NCI-H2171 (cell line): ENCODE results near the gene ERFL.

Experiments
- DNase-seq: peaks from one replicate; lab custom pipeline; 2025; lab: John Stamatoyannopoulos, UW

Gene ERFL

DNA sequence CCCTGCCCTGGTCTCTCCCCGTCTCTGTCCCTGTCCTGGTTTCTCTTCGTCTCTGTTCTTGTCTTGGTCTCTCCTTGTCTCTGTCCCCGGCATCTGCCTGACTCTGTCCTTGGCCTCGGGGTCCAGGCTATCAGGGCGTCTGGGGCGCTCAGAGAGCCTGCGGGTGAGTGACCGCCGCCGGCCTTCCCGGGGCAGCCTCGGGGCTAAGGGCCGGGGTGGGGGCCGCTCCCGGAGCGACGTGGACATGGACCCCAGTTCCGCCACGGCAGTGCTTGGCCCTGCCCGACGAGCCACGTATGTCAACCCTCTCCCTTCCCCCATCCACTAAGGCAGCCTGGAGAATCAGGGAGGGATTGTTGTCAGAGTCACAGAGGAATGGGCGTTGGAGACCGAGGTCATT is 30.4 kb downstream of the ERFL start:
- no peak for DNase-seq

- no peak for DNase-seq
Measured at GRCh38 chr19:41897181-41897580, 31.1 kb downstream of the ERFL start.

DNA sequence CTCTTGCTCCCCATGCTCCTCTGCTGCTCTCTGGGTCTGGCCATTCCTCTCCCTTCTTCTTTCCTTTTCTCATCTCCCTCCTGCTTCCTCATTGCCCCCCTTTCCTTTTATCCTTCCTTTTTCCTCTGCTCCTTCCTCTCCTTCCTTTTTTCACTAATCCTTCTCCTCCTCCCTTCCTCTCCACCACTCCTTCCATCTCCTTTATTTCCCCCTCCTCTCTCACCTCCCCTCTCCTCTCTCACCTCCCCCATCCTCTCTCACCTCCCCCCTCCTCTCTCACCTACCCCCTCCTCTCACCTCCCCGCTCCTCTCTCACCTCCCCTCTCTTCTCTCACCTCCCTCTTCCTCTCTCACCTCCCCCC is 31.7 kb downstream of the ERFL start:
- no peak for DNase-seq

DNA sequence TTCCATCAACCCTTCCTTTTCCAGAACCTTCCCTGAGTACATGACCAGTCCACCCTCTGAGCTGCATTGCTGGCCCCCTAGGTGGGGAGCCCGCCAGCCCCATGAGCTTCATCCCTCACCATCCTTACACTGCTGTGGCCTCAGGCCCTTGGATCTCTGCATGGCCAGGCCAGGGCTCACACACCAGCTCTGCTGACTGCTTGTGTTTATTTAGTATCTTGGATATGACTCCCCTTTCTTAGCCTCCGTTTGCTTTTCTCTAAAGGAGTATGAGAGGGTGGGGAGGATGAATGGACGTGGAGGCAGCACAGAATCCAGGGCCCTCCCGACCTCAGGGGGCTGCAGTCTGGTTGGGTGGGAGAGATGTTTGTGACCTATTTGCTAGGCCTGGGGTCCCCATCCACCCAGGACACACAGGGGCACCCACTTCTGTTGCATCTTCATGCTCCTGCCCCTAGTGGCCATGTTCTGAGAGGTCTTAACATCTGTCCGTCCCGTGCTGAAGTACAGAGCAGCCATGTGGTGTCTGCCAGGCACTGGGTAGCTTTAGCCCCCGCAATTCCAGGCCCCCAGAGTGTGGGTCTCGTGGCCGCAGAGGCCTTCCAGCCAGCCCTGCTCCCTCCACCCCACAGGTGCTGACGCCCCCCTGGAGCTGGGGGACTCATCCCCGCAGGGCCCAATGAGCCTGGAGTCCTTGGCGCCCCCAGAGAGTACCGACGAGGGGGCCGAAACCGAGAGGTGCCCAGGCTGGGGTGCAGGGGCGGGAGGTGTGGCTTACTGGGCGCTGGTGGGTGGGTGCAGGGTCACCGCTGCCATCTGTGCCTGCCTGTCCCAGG is 32.3 kb downstream of the ERFL start:
- DNase-seq, result no peak

DNA sequence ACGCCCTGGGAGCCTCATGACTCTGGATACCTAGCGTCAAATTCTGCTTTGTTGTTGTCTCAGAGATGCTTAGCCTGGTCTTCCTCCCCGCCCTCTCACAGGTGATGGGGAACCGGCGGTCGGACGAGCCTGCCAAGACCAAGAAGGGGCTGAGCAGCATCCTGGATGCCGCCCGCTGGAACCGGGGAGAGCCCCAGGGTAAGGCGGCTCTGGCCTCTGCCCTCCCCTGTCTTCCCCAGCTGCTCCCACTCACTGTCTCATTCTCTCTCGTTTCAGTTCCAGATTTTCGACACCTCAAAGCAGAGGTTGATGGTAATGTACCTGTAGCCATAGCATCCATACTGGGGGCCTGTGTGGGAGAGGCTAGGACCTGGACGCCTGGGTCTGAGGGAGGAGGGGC is 33.9 kb downstream of the ERFL start:
- DNase-seq, result no peak

DNA sequence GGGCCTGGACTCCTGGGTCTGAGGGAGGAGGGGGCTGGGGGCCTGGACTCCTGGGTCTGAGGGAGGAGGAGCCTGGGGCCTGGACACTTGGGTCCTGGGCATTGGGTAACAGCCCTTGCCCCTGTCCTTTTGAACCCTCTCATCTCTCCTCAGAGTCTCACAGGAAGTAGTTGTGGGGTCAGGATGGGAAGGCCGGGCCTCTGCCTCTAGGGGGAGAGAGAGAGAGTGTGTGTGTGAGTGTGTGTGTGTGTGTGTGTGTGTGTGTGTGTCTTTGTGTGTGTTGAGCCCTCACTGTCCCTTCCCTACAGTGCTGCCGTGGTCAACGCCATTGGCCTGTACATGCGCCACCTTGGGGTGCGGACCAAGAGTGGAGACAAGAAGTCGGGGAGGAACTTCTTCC is 34.4 kb downstream of the ERFL start:
- no peak for DNase-seq

GRCh38 chr19:41892173-41892902 is 35.9 kb downstream of the ERFL start:
- no peak for DNase-seq

DNA sequence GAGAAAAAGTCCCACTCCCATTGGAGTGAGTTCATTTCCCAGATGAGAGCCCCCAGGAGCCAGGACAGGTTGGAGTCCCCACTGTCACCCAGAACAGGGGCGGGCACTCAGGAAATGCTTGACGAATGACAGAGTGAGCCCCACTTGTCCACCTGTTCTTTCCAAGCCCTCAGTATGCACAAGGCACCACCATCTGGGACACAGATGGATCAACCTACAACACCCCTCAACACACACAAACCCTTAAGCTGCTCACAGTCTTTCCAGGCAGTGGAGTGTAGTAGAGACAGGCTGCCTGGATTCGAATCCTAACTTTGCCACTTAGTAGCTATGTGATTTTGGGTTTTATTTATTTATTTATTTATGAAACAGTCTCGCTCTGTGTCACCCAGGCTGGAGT is 37.3 kb downstream of the ERFL start:
- no peak for DNase-seq

- DNase-seq, result no peak
Measured at GRCh38 chr19:41889896-41890295, 38.4 kb downstream of the ERFL start.

- DNase-seq, result no peak
Measured at GRCh38 chr19:41888926-41889325, 39.3 kb downstream of the ERFL start.

GRCh38 chr19:41887711-41888382 is 40.4 kb downstream of the ERFL start:
- no peak for DNase-seq

DNA sequence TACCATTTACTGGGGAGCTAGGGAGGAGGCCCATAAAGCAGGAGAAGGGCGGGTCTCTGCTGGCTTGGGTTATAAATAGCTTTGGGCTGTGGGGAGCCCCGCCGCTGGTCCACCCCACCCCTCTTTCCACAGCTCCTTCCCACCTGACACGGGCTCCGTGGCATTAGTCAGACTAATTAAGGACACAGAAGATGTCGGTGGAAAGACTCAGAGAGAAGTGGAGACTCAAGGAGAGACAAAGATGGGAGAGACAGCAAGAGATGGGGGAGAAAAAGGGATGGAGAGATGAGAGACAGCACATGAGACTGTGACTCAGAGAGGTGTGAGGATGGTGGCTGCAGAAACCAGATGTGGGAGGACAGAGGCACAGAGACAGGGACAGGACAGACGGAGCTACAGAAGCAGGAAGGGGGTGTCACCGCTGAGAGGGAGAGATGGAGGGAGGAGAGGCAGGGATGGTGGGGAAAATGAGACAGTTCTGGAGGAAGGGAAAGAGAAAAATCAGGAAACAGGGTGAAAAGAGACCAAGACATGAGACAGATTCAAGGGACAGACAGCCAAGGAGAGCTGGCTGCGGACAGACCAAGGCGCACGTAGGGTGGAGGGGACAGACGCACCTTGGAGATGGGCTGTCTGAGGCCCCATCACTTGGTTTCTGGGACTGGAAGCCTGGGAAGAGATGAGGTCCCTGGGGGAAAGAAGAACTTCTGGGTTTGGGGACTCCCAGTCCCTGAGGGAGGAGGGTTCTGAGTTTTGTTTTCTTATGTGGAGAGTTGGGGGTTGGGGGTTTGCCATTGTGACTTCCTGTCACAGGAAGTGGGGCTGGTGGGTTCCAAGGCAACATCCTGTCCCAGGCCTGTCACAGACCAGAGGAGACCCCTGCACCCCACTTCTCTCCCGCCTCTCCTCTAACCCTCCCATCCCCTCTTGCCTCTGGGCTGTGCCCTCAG is 41.2 kb downstream of the ERFL start:
- no peak for DNase-seq

DNA sequence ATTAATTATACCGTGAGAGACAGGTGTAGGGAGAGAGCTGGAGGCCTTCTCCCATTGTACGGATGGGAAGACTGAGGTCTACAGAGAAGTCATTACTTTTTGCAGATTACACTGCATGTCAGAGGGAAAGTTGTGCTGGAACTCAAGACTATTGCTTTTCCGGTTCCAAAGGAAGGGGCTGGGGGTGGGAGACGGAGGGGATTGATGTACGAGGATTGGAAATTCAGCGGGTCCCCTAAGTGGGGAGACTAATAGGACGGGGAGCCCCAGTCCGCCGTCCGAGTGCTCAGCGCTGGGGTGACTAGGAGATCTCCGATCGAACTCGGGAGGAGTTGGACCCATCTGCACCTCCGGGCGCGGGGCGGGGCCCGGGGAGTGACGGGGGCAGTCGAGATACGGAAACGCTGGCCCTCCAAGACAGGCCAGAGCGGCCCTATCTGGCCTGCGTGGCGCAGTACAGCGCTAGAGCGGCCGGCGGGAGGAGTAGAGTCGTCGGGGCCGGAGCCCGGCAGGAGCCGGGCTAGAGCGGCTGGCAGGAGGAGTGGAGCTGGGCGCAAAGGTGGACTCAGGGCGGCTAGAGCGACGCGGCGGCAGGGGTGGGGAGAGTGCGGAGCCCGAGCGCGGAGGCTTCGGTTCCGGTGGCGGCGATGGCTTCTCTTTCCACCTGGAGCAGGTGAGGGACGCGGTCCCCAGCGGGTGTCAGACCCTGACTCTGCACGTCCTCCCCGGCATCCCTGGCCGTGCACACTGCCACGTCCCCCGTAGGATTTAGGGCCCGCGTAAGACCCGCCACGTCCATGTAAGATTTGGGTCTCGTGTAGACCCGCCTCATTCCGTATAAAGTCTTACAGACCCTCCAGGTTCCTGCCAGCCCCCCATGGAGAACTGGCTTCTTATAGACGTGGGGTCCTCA is 44.2 kb downstream of the ERFL start:
- peak; percentile 95 for DNase-seq

DNA sequence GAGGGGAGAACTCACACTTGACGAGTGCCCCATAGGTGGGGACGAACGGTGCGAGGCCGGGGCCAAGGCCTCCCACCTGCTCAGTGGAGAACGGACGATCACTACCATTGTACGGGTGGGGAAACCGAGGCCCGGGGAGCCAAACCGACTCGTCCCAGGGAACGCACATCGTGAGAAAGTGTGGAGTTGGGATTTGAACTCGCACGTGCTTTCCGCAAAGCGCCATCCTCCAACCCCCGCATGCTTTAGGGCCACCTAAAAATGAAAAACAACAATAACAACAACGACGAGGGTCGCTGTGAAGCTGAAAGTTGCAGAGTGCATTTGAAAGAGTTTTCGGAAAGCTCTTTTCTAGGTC is 44.8 kb downstream of the ERFL start:
- DNase-seq, result no peak

DNA sequence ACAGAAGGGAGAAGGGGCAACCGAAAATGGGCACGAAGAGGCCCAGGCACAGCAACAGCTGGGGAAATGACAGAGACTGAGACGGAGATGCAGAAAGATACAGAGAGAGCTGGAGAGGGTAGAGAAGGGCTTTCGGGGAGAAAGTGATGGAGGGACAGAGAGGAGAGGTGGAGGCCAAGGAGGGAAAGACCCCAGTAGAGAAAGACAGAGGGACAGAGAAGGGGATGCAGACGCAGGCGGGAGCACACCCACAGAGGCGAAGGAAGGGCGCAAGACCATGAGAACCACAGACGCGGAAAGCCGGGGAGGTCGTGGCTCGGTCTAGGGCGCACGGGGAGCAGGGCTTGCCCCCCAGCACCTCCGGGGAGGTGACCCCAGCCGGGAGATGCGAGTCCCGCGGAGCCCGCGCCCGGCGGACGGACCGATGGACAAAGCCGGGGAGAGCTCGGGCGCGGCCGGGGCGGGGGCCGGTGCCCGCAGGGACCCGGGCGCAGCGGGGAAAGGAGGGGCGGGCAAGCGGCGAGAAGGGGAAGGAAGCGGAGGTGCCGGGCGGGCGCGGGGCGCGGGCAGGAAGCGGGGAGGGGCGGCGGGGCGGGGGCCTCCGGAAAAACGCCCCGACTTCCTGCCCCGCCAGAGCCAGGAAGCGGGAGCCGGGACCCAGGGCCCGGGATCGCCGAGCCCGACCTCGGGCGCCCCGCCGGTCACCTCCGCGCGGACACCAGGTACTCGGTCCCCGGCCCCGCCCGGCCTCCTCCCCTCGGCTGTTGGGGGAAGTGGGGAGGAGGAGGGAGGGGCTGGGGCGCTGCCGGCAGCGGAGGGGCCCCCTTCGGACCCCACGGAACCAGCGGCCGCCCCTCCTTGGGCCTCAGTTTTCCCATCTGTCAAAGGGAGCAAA is 45.4 kb downstream of the ERFL start, which contains the start of gene ARHGEF1:
TSS of gene ARHGEF1 (plus strand) at position 617 of the 895 bp plus-strand sequence. CDS start 4,899 bp downstream, outside the sequence.
- peak; percentile 41 for DNase-seq

DNA sequence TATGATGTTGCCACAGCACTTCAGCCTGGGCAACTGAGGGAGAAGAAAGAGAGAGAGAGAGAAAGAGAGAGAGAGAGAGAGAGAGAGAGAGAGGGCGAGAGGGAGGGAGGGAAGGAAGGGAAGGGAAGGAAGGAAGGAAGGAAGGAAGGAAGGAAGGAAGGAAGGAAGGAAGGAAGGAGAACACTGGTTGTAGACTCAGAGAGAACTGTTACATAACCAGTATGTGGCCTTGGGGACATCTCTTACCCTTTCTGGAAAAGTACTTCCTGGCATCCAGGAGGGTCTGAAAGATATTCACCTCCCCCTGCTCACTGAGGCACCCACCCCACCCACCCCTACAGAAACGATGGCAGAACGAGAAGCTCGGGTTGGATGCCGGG is 47.9 kb downstream of the ERFL start:
- no peak for DNase-seq

GRCh38 chr19:41879670-41880328 is 48.5 kb downstream of the ERFL start:
- DNase-seq, result no peak

GRCh38 chr19:41879080-41879479 is 49.2 kb downstream of the ERFL start:
- DNase-seq, result no peak
